ENCODE measurements around the gene MCRIP1. TPM values are rescaled to one million over a fixed set of nuclear protein-coding genes. Genes with fewer than 3 reads are reported as not detected.

The MCRIP1 gene
- polyA plus RNA-seq, 1 of the 3 experiments (the other 2 are of a cell fraction): 156 TPM

DNA sequence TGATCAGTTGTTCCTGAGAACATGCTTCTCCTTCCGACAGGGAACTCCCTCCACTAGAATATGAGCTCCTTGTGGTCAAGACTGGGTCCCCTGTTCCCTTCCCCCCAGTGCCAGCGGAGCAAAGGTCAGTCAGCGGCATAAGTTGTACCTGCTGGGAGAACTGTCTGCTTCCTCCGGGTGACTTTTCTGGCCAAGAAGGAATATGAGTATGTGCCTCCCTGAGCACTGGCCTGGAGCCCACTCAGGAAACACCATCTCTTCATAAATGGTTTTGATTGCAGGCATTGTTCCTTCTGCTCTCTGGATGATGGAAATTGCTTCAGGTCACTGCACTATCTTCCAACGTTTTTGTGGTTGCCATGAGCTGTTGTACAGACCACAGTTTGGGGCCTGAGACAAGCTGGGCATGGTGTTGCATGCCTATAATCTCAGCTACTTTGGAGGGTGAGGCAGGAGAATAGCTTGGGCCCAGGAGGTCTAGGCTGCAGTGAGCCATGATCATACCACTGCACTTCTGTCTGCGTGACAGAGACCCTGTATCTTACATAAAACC, 30.1 kb upstream of the MCRIP1 start (continued):
- no peak for TF ChIP-seq USF1 (IDR thresholded peaks at IDR 0.05; ENCODE audit: borderline replicate concordance, low read depth)
- TF ChIP-seq NFIC (IDR thresholded peaks at IDR 0.05; ENCODE audit: borderline replicate concordance): no peak
- no peak for TF ChIP-seq POLR2AphosphoS5 (IDR thresholded peaks at IDR 0.05; ENCODE audit: low read depth, low read length)
- no peak for TF ChIP-seq ELF1 (IDR thresholded peaks at IDR 0.05)
- no peak for TF ChIP-seq REST (IDR thresholded peaks at IDR 0.05; ENCODE audit: low read depth, low read length)
- no peak for TF ChIP-seq JUND (IDR thresholded peaks at IDR 0.05)
- TF ChIP-seq TCF12 (IDR thresholded peaks at IDR 0.05): no peak

GRCh38 chr17:81860756-81861568, 27.9 kb upstream of the MCRIP1 start:
- H3K27me3 ChIP-seq (ENCODE audit: insufficient read depth): no peaks in the 10 kb centered on the region
- H4K20me1 ChIP-seq (ENCODE audit: insufficient read depth): peaks cover 53% of the 10 kb centered on the region
- POLR2A ChIA-PET: interaction anchor here (0.6 to 2.3 kb wide), 9 partner anchors 9 to 178 kb away, joined by 3 to 16 read pairs (median 3); partner anchors contain the start of genes ALYREF, ANAPC11, ARHGDIA and MRPL12
- H3K9me2 ChIP-seq: no peaks in the 10 kb centered on the region
- no peaks in the 10 kb centered on the region for H3K9me3 ChIP-seq
- H3K4me3 ChIP-seq (ENCODE audit: low read depth in 2 of 2, low read length in 1 of 2): peak overlapping the region; percentile 77 to 95
- H3K4me2 ChIP-seq: peak overlapping the region; percentile 99
- H3K79me2 ChIP-seq (ENCODE audit: insufficient read depth): peaks cover 94% of the 10 kb centered on the region
- H3K27ac ChIP-seq (ENCODE audit: low read depth in 2 of 2, low read length in 1 of 2): peak overlapping the region; percentile 90 to 92
- under 1% methylated on average over 59 of the region's 74 CpGs for WGBS (ENCODE audit: low lambda C conversion rate)
- peak overlapping the region; percentile 52; the same call in 1 of the 2 replicates for H2AFZ ChIP-seq (ENCODE audit: low read depth)
- H3F3A ChIP-seq (replicated peaks; ENCODE audit: insufficient read depth): peaks cover 27% of the 10 kb centered on the region
- H3K9ac ChIP-seq: peak overlapping the region; percentile 98
- CTCF ChIA-PET: interaction anchor here (0.7 to 3.6 kb wide), 6 partner anchors 9 to 148 kb away, joined by 3 to 13 read pairs (median 6); partner anchors contain the start of genes ARHGDIA and SLC25A10
- H3K36me3 ChIP-seq (replicated peaks in 1 of 2; ENCODE audit: control insufficient read depth in 1 of 2, insufficient read depth in 2 of 2, low read length in 1 of 2): peaks cover 31 to 60% of the 10 kb centered on the region in 2 experiments
- H3K4me1 ChIP-seq (ENCODE audit: control insufficient read depth in 1 of 2, insufficient read depth in 2 of 2, low read depth in 1 of 2, low read length in 1 of 2): peaks cover 28 to 37% of the 10 kb centered on the region in 2 experiments
- peak; percentile 100 for DNase-seq
- TF ChIP-seq POLR2AphosphoS5 (IDR thresholded peaks at IDR 0.05; ENCODE audit: low read depth, low read length) (peak; percentile 97), GABPA (IDR thresholded peaks at IDR 0.05; ENCODE audit: low read depth) (peak; percentile 92), NFIC (IDR thresholded peaks at IDR 0.05; ENCODE audit: borderline replicate concordance) (no peak), TCF12 (IDR thresholded peaks at IDR 0.05) (no peak), EP300 (IDR thresholded peaks at IDR 0.05; ENCODE audit: borderline replicate concordance in 1 of 2, low read depth in 1 of 2, low read length in 1 of 2) (no peak; a peak in 1 of 4 replicates), RFX5 (IDR thresholded peaks at IDR 0.05; ENCODE audit: low read length) (peak; percentile 93), FOXJ3 (CRISPR knock-in tag; IDR thresholded peaks at IDR 0.05) (no peak), SIN3A (IDR thresholded peaks at IDR 0.05; ENCODE audit: borderline replicate concordance, low read depth, low read length) (peak; percentile 93; the same call in 1 of the 2 replicates), TAF1 (IDR thresholded peaks at IDR 0.05; ENCODE audit: borderline replicate concordance, low read depth, low read length) (peak; percentile 89), FOXM1 (IDR thresholded peaks at IDR 0.05; ENCODE audit: low read depth) (no peak), PBX3 (IDR thresholded peaks at IDR 0.05) (peak; percentile 96), MEF2A (IDR thresholded peaks at IDR 0.05; ENCODE audit: borderline replicate concordance, low read depth) (no peak), RCOR1 (IDR thresholded peaks at IDR 0.05; ENCODE audit: low read length) (no peak; the same call in 1 of the 2 replicates), REST (IDR thresholded peaks at IDR 0.05; ENCODE audit: low read depth, low read length) (0 out of 2 replicates have a peak, but pooled peaks have one; percentile 48), JUND (IDR thresholded peaks at IDR 0.05) (no peak; the same call in 1 of the 2 replicates)
- TF ChIP-seq, protein P1, sequence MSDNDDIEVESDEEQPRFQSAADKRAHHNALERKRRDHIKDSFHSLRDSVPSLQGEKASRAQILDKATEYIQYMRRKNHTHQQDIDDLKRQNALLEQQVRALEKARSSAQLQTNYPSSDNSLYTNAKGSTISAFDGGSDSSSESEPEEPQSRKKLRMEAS (IDR thresholded peaks at IDR 0.05; ENCODE audit: low read depth): peak; percentile 96
